Measurements from ENCODE around the gene LMO3.

DNA sequence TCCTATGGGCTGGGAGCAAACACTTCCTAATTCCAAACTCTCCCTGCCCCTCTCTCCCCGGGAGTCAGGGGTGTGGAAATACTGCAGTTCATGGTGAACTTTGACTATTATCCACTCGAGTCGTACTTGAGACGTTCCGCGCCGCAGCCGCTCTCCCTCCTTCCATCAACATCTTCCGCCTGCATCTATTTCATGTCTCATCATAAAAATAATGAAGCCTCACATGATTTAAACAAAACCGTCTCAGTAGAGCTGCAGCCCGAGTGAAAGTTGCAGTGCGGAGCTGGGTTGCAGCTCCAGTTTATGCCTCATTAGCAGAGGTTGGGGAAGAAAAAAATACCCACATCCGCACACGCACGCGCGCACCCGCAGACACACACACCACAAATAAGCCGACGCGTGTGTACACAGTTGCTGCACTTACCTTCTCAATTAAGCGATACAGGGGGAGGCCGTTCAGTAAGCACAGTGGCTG is 283 bp downstream of the LMO3 start:
- TF ChIP-seq FOXM1 (IDR thresholded peaks at IDR 0.05; ENCODE audit: borderline replicate concordance): no peak
- TF ChIP-seq NFRKB (IDR thresholded peaks at IDR 0.05): no peak
